GM12878 (cell line): Measurements from ENCODE around the gene THUMPD3. TPM values are rescaled to one million over a fixed set of nuclear protein-coding genes. Genes with fewer than 3 reads are reported as not detected.

Experiments used
- ATAC-seq: fragments of 200-7000 bp; cut with Tn5 transposase; 3 replicates; pipeline ENCODE4 v1.9.1; 2020; ENCODE audit warnings: mild to moderate bottlenecking, moderate library complexity
- BruUV-seq: library from RNA; stranded (reverse); fragments of 400-500 nt; replicated peaks from 2 replicates; lab custom pipeline; 2021; lab: Mats Ljungman, UMichigan
- CTCF ChIA-PET: fragments of 300-600 bp; sonication (Branson Sonifier 250); formaldehyde crosslinking; extraction: SDS; loops from one replicate; lab custom pipeline; 2021; ENCODE audit warnings: inconsistent platforms; lab: Yijun Ruan, JAX
- POLR2A ChIA-PET: fragments of 350-600 bp; formaldehyde crosslinking; extraction: SDS; loops from one replicate; lab custom pipeline; 2021; ENCODE audit warnings: inconsistent platforms; lab: Charles Lee
- RAD21 ChIA-PET: fragments of 300-600 bp; sonication (Branson Sonifier 250); formaldehyde crosslinking; loops from one replicate; lab custom pipeline; 2023; ENCODE audit warnings: antibody characterized with exemption; ENCODE audit not compliant: unreplicated experiment; lab: Charles Lee
- SMC1A ChIA-PET: fragments of 300-600 bp; sonication (Branson Sonifier 250); formaldehyde crosslinking; loops from one replicate; lab custom pipeline; 2023; ENCODE audit not compliant: unreplicated experiment, uncharacterized antibody; lab: Charles Lee
- DNase-seq: peaks from one replicate; pipeline ENCODE4 v3.0.0-alpha.2; 2011; ENCODE audit warnings: low read depth, low spot score
- FAIRE-seq: peaks from 3 replicates; lab custom pipeline; 2011; peaks lifted over from hg19 to GRCh38; lab: Jason Lieb, UNC
- H2AFZ ChIP-seq: 2 replicates; pipeline ENCODE4 v1.6.0; 2011; ENCODE audit warnings: low read depth, low read length, control low read depth; ENCODE audit not compliant: control insufficient read depth
- H3K27ac ChIP-seq: 2 replicates; pipeline ENCODE4 v1.5.1; 2011; ENCODE audit warnings: control low read depth; ENCODE audit not compliant: control insufficient read depth, insufficient read depth
- H3K27me3 ChIP-seq, 2 experiments: replicated peaks in 1 of 2; 2 replicates each; pipeline versions ENCODE4 v1.6.0 to v1.6.1; 2011; ENCODE audit warnings: low read length in 1 of 2; ENCODE audit not compliant: control insufficient read depth in 2 of 2, insufficient read depth in 2 of 2
- H3K36me3 ChIP-seq, 2 experiments: 2 replicates each; pipeline ENCODE4 v1.5.1; 2011; ENCODE audit warnings: low read length in 1 of 2; ENCODE audit not compliant: control insufficient read depth in 2 of 2, insufficient read depth in 2 of 2
- H3K4me1 ChIP-seq: 2 replicates; pipeline ENCODE4 v1.6.1; 2011; ENCODE audit warnings: mild to moderate bottlenecking, low read length, moderate library complexity, mixed read lengths; ENCODE audit not compliant: control insufficient read depth, insufficient read depth
- H3K4me2 ChIP-seq: 2 replicates; pipeline ENCODE4 v1.6.0; 2011; ENCODE audit warnings: control low read depth; ENCODE audit not compliant: control insufficient read depth, insufficient read depth
- H3K4me3 ChIP-seq: fragments of 200-600 bp; sonication (generic); 2 replicates; pipeline ENCODE4 v1.5.1; 2016
- H3K79me2 ChIP-seq: 2 replicates; pipeline ENCODE4 v1.6.0; 2011; ENCODE audit warnings: low read length; ENCODE audit not compliant: control insufficient read depth, insufficient read depth
- H3K9ac ChIP-seq: 2 replicates; pipeline ENCODE4 v1.8.0; 2011; ENCODE audit warnings: low read length, control low read depth, mixed read lengths; ENCODE audit not compliant: control insufficient read depth, insufficient read depth
- H3K9me3 ChIP-seq: replicated peaks from 3 replicates; pipeline ENCODE4 v1.5.1; 2011; ENCODE audit warnings: mild to moderate bottlenecking, low read length; ENCODE audit not compliant: control insufficient read depth, insufficient read depth
- H4K20me1 ChIP-seq: 2 replicates; pipeline ENCODE4 v1.6.0; 2011; ENCODE audit not compliant: control insufficient read depth, insufficient read depth
- POU2F2 ChIP-seq: IDR thresholded peaks from 3 replicates; pipeline ENCODE4 v1.6.1; 2011; ENCODE audit warnings: low read depth, mild to moderate bottlenecking, low read length, borderline replicate concordance
- RUNX3 ChIP-seq: IDR thresholded peaks from 2 replicates; pipeline ENCODE4 v1.6.1; 2012; ENCODE audit warnings: low read length, inconsistent platforms
- SIN3A ChIP-seq: IDR thresholded peaks from 2 replicates; pipeline ENCODE4 v1.6.1; 2012; ENCODE audit warnings: low read depth, low read length, improper control_type of control experiment
- YY1 ChIP-seq: IDR thresholded peaks from 2 replicates; pipeline ENCODE4 v1.6.1; 2011; ENCODE audit warnings: low read depth, mild to moderate bottlenecking, low read length
- ZNF274 ChIP-seq: IDR thresholded peaks from one replicate; pipeline ENCODE4 v1.8.0; 2011; ENCODE audit not compliant: insufficient read length, insufficient read depth
- WGBS: methylation state at CpG from one replicate; pipeline ENCODE4 v1.1.6; 2016; ENCODE audit warnings: low lambda C conversion rate; ENCODE audit not compliant: insufficient replicate concordance, insufficient coverage; ENCODE audit errors: missing lambda C conversion rate; 5-methylcytosine and 5-hydroxymethylcytosine counted together
- in situ Hi-C: fragments of 300-500 bp; cut with MboI; formaldehyde crosslinking; loops from 9 replicates; pipeline ENCODE4 v1.14.3; 2018; ENCODE audit warnings: mixed read lengths
- intact Hi-C: fragments of 100-400 bp; cut with micrococcal nuclease; formaldehyde crosslinking; loops from one replicate; pipeline ENCODE4 v1.14.2; 2022; ENCODE audit not compliant: unreplicated experiment
- polyA plus RNA-seq, 11 experiments: library from polyadenylated mRNA; depleted of rRNA in 4 of 11; unstranded in 6 of 11; stranded (reverse) in 5 of 11; fragments of >200 nt; fragmentation: Nextera tagmentation in 4 of 11; fragmentation: Illumina TruSeq in 1 of 11; extraction: Ambion mirVana in 4 of 11; extraction: Trizol in 1 of 11; gene quantifications; 1 replicate in 1 of 11; 2 replicates in 10 of 11; pipeline versions ENCODE4 v1.2.1 to v1.2.3, GENCODE V29; 2011 to 2016; ENCODE audit warnings: inconsistent platforms in 2 of 11, missing spikeins in 2 of 11, low read depth in 1 of 11
- total RNA-seq, 4 experiments: library from RNA; depleted of rRNA in 3 of 4; stranded (reverse); fragments of >200 nt in 3 of 4; fragmentation: Illumina TruSeq in 1 of 4; extraction: Trizol in 1 of 4; gene quantifications; 2 replicates each; pipeline versions ENCODE4 v1.2.1 to v1.2.3, GENCODE V29; 2013 to 2021

Gene THUMPD3
- total and polyA plus RNA-seq, 10 of the 15 experiments (the other 5 are each of a cell fraction or from before 2014, with no cell fraction given) = 28.7 to 47.4 (median 41.8) TPM

GRCh38 chr3:9373465-9373864 lies 10.6 kb downstream of the THUMPD3 start:
- no peak overlapping the region for H3K9ac ChIP-seq
- 65% methylated on average over 3 of the region's 3 CpGs for WGBS
- FAIRE-seq = no peak
- DNase-seq = no peak
- peaks cover 4% of the 10 kb centered on the region; the same call in 1 of the 2 replicates for H3K4me1 ChIP-seq
- peaks cover 0 to 30% of the 10 kb centered on the region in 2 experiments; a peak in 2 of 4 replicates for H3K36me3 ChIP-seq
- no peaks in the 10 kb centered on the region for H3K9me3 ChIP-seq
- H3K27ac ChIP-seq = no peak overlapping the region
- no peak overlapping the region for H3K4me2 ChIP-seq
- SMC1A ChIA-PET = interaction anchor here (2.4 to 3.6 kb wide), 2 partner anchors 10 to 21 kb away, joined by 16 to 18 read pairs; partner anchors contain the start of gene THUMPD3
- no peaks in the 10 kb centered on the region for H3K27me3 ChIP-seq
- POLR2A ChIA-PET = interaction anchor here (1.1 to 1.6 kb wide), 2 partner anchors 20 to 26 kb away, joined by 3 to 4 read pairs; no protein-coding TSS in a partner anchor
- intact Hi-C loops = no loop called here
- no TSS peak for BruUV-seq
- H4K20me1 ChIP-seq = no peaks in the 10 kb centered on the region
- H3K79me2 ChIP-seq = no peaks in the 10 kb centered on the region; the same call in 1 of the 2 replicates
- RAD21 ChIA-PET = no interaction called here
- CTCF ChIA-PET = no interaction called here
- in situ Hi-C loops = no loop called here
- H3K4me3 ChIP-seq = no peak overlapping the region
- peak; percentile 9; the same call in 1 of the 2 replicates for TF ChIP-seq RUNX3
- TF ChIP-seq ZNF274 = no peak
- no peak overlapping the region for H2AFZ ChIP-seq
- ATAC-seq = peak; percentile 50

GRCh38 chr3:9377981-9378380 lies 15.1 kb downstream of the THUMPD3 start:
- FAIRE-seq = no peak

More at GRCh38 chr3:9377981-9378380, 15.1 kb downstream of the THUMPD3 start:
- ChIA-PET RAD21 (interaction anchor here (1.0 kb wide), 2 partner anchors 47 to 79 kb away, joined by 5 to 6 read pairs; no protein-coding TSS in a partner anchor), POLR2A (interaction anchor here (1.8 to 3.6 kb wide), 2 partner anchors 15 to 18 kb away, joined by 6 to 10 read pairs; partner anchors contain the start of gene THUMPD3), CTCF (interaction anchor here (1.2 to 1.7 kb wide), 3 partner anchors 15 to 79 kb away, joined by 3 to 11 read pairs (median 3); partner anchors contain the start of gene THUMPD3), SMC1A (interaction anchor here (0.8 to 2.0 kb wide), 3 partner anchors 18 to 91 kb away, joined by 4 to 5 read pairs (median 4); no protein-coding TSS in a partner anchor)
- intact Hi-C loops = no loop called here
- Histone ChIP-seq H2AFZ (no peak overlapping the region), H3K4me2 (no peak overlapping the region), H3K9me3 (no peaks in the 10 kb centered on the region), H3K4me1 (peaks cover 4% of the 10 kb centered on the region; the same call in 1 of the 2 replicates), H3K36me3 (peaks cover 2 to 5% of the 10 kb centered on the region in 2 experiments; a peak in 3 of 4 replicates), H3K27me3 (no peaks in the 10 kb centered on the region), H3K27ac (no peak overlapping the region), H3K79me2 (no peaks in the 10 kb centered on the region), H4K20me1 (no peaks in the 10 kb centered on the region), H3K4me3 (no peak overlapping the region), H3K9ac (no peak overlapping the region)
- TF ChIP-seq POU2F2 = no peak
- no peak for TF ChIP-seq YY1
- no peak for TF ChIP-seq SIN3A
- DNase-seq = no peak
- 100% methylated on average over 1 of the region's 1 CpG for WGBS
- in situ Hi-C loops = no loop called here
- BruUV-seq = no TSS peak
- ATAC-seq = no peak
